Measurements from ENCODE around the gene CFAP99. TPM values are rescaled to one million over a fixed set of nuclear protein-coding genes. Genes with fewer than 3 reads are reported as not detected.

CFAP99 gene
- total and polyA plus RNA-seq, 2 experiments from 2014 or later: not detected

- no peak for TF ChIP-seq ZNF462 (CRISPR knock-in tag; IDR thresholded peaks at IDR 0.05)
- TF ChIP-seq ZNF114 (CRISPR knock-in tag; IDR thresholded peaks at IDR 0.05): no peak
- TF ChIP-seq EZH2phosphoT487 (IDR thresholded peaks at IDR 0.05; ENCODE audit: unreplicated experiment): no peak
- TF ChIP-seq NANOG (IDR thresholded peaks at IDR 0.05; ENCODE audit: borderline replicate concordance): no peak
- TF ChIP-seq STAT1 (IDR thresholded peaks at IDR 0.05; ENCODE audit: unreplicated experiment): no peak
- TF ChIP-seq, protein P1, sequence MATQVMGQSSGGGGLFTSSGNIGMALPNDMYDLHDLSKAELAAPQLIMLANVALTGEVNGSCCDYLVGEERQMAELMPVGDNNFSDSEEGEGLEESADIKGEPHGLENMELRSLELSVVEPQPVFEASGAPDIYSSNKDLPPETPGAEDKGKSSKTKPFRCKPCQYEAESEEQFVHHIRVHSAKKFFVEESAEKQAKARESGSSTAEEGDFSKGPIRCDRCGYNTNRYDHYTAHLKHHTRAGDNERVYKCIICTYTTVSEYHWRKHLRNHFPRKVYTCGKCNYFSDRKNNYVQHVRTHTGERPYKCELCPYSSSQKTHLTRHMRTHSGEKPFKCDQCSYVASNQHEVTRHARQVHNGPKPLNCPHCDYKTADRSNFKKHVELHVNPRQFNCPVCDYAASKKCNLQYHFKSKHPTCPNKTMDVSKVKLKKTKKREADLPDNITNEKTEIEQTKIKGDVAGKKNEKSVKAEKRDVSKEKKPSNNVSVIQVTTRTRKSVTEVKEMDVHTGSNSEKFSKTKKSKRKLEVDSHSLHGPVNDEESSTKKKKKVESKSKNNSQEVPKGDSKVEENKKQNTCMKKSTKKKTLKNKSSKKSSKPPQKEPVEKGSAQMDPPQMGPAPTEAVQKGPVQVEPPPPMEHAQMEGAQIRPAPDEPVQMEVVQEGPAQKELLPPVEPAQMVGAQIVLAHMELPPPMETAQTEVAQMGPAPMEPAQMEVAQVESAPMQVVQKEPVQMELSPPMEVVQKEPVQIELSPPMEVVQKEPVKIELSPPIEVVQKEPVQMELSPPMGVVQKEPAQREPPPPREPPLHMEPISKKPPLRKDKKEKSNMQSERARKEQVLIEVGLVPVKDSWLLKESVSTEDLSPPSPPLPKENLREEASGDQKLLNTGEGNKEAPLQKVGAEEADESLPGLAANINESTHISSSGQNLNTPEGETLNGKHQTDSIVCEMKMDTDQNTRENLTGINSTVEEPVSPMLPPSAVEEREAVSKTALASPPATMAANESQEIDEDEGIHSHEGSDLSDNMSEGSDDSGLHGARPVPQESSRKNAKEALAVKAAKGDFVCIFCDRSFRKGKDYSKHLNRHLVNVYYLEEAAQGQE (IDR thresholded peaks at IDR 0.05; ENCODE audit: unreplicated experiment): no peak
- TF ChIP-seq, protein P2, sequence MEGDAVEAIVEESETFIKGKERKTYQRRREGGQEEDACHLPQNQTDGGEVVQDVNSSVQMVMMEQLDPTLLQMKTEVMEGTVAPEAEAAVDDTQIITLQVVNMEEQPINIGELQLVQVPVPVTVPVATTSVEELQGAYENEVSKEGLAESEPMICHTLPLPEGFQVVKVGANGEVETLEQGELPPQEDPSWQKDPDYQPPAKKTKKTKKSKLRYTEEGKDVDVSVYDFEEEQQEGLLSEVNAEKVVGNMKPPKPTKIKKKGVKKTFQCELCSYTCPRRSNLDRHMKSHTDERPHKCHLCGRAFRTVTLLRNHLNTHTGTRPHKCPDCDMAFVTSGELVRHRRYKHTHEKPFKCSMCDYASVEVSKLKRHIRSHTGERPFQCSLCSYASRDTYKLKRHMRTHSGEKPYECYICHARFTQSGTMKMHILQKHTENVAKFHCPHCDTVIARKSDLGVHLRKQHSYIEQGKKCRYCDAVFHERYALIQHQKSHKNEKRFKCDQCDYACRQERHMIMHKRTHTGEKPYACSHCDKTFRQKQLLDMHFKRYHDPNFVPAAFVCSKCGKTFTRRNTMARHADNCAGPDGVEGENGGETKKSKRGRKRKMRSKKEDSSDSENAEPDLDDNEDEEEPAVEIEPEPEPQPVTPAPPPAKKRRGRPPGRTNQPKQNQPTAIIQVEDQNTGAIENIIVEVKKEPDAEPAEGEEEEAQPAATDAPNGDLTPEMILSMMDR (conservative IDR thresholded peaks at IDR 0.05; ENCODE audit: low read depth in 2 of 2): no peak
Measured at GRCh38 chr4:2482693-2483092, 63.9 kb downstream of the CFAP99 start (continued).

Measured in GM23338 (cell line).